IPS DF 4.7 (cell line): ENCODE measurements around the gene PDE11A.

Experiments used
- DNase-seq: peaks from one replicate; pipeline ENCODE4 v3.0.0-alpha.2; 2013; ENCODE audit warnings: low spot score; ENCODE audit errors: extremely low read depth

The PDE11A gene

GRCh38 chr2:177670791-177671535 is 401.6 kb downstream of the PDE11A start:
- DNase-seq, result no peak

DNA sequence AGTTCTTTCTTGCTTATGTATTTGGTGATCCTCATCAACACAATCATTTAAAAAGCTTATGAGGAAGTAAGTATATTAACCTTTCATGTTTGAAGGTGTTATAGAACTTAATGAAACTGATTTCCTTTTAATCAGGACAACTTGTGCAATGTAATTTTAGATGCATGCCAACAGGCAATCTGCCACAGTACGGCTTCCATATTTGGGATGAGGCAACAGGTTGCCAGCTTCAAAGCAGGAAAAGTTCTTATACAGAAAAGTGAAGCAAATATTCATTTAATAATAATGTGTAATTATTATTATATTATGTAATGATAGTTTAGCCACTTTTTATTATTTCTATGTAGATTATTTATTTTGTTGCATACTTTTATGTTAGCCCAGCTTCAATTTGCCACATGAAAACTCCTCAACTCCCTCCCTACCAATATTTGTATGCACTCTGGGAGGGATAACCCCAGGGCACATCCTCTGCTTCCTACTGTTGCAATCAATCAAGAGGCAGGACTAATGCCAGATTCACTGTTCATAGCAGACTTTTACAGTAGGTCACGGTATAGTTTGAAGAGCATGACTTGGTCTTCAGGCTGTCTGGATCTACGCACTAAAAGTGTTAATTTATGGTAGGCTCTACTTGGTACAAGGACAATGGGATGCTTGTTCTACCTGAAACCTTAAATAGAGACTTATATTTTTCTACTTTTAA is 402.8 kb downstream of the PDE11A start:
- DNase-seq, result no peak

- DNase-seq, result no peak
Measured at GRCh38 chr2:177669201-177669600, 403.4 kb downstream of the PDE11A start.

DNA sequence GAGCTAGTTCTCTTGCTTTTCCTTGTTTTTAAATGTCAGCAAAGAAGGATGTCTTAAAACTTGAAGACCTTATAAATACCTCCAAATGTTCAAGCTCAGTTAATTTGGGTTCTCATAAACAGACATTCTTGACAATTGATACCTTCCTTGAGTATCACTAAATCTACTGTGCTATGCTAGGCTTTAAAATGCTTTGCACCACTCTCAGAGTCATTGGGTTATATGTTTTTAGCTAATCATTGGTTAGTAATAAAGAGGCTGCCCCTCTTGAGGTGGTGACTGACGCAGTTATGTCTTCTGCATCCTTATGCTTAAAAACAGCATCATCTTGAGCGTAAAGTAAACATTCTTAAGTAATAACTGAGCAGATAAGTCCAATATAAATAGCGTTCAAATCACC is 404.0 kb downstream of the PDE11A start:
- DNase-seq, result no peak

GRCh38 chr2:177667626-177668025 is 405.0 kb downstream of the PDE11A start:
- no peak for DNase-seq

GRCh38 chr2:177666408-177666807 is 406.2 kb downstream of the PDE11A start:
- no peak for DNase-seq

GRCh38 chr2:177665948-177666347 is 406.6 kb downstream of the PDE11A start:
- DNase-seq, result no peak

DNA sequence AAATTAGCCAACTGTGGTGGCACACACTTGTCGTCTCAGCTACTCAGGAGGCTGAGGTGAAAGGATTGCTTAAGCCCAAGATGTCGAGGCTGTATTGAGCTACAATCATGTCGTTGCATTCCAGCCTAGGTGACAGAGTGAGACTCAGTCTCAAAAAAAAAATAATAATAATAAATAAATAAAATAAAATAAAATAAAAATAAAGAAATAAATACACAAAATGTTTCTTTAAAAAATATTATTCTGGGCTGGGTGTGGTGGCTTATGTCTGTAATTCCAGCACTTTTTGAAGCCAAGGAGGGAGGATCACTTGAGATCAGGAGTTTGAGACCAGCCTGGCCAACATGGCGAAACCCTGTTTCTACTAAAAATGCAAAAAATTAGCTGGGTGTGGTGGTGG is 407.2 kb downstream of the PDE11A start:
- DNase-seq, result no peak

DNA sequence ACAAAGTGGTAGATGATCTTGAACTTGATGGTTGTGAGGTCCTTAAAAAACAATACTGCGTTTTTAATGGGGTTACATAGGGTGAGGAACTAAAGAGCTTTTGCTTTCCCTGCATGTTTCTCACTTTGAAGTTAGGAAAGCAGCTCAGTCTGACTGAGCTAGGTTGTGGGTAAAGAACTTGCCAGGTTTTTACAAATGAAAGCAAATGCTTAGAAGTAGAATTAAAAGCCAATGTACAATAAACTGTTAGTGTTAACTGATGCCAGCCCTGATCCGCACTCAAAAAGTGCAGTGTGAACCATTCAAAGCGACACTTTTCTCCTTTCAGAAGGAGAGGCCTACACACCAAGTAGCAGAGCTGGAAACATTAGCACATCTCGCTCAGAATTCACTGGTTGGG is 409.7 kb downstream of the PDE11A start:
- no peak for DNase-seq

DNA sequence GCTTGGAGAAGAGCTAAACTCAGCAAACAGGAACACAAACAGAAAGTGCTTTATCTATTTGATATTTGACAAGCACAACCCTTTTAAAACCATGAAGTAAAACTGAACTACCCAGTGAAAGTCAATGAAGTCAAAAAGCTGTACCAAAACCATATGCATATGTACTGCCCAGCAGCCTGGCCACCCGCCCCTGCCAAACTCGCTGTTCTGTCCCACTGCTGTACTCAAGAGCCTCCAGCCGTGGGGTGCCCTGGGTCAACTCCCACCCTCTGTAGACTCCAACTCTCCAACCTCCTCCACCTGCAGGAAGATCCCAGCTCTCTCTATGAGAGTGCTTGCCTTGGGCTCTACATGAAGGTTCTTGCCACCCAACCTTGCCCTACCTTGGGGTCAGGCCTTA is 411.8 kb downstream of the PDE11A start:
- DNase-seq, result no peak

GRCh38 chr2:177658309-177658708 is 414.3 kb downstream of the PDE11A start:
- DNase-seq, result no peak

GRCh38 chr2:177651833-177652232 is 420.7 kb downstream of the PDE11A start:
- DNase-seq, result no peak

- DNase-seq, result no peak
Measured at GRCh38 chr2:177649568-177650518, 422.7 kb downstream of the PDE11A start.

- no peak for DNase-seq
Measured at GRCh38 chr2:177646791-177647190, 425.8 kb downstream of the PDE11A start.

DNA sequence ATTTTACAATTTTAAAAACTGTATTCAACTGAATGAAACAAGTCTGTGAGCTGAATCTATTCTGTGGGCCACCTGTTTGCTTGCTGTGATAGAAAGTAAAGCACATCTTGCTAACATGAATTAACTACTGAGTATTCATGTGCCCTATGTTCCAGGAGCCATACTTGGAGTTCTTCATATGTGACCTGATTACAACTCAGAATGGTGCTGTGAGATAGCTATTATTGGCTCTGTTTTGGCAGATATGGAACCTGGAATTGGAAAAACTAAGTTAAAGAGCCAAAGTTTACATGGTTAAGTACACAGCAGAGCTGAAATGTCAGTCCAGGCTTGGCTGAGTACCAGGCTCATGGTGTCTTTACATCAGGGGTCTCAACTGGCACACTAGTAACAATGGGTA is 426.3 kb downstream of the PDE11A start:
- no peak for DNase-seq

- no peak for DNase-seq
Measured at GRCh38 chr2:177641331-177641730, 431.2 kb downstream of the PDE11A start.

- no peak for DNase-seq
Measured at GRCh38 chr2:177640423-177640822, 432.2 kb downstream of the PDE11A start.

- DNase-seq, result no peak
Measured at GRCh38 chr2:177639262-177639914, 433.2 kb downstream of the PDE11A start.

DNA sequence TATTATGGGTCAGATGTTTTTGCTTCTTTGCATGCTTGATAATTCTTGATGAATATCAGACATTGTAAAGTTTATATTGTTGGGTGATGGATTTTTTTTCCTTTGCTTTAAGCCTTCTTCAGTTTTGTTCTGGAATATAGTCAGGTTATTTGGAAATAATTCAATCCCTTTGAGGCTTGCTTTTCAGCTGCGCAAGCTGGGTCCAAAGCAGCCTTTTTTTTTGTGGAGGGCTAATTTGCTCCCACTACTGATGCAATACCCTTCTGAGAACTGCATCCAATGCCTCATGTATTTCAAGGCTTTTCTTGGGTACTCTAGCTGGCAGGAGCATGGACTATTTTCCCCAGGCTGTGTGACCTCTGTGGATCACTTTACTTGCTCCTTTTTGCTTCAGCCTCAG is 434.1 kb downstream of the PDE11A start:
- DNase-seq, result no peak

GRCh38 chr2:177636672-177637071 is 435.9 kb downstream of the PDE11A start:
- DNase-seq, result no peak

DNA sequence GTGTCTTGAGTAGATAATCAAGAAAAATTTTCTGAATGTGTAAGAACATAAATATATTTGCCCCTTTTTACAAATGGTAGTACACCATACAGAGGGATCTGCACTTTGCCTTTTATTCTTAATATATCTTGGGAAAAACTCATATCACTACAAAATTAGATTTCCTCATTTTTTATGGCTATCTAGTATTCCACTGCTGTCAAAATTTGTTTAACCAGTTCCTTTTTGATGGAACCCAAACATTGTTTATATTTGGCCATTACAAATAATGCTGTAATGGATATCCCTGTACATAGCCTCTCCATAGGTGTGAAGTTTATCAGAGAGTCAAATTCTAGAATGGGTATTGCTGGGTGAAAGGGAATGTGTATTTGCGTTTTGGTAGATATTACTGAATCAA is 436.9 kb downstream of the PDE11A start:
- no peak for DNase-seq
